GM19463 (cell line): ENCODE measurements around the gene ADAMTSL3.
"Not testable (repeated sequence)": the region's sequence is repeated elsewhere in the genome, so short reads cannot be mapped to it uniquely, and the experiment has no call there.

ENCODE experiments used
- ATAC-seq: cut with Tn5 transposase; IDR thresholded peaks from one replicate; pipeline ENCODE4 v1.9.1; 2021; ENCODE audit warnings: mild to moderate bottlenecking, moderate library complexity; ENCODE audit not compliant: unreplicated experiment

Gene ADAMTSL3

GRCh38 chr15:84010246-84010645 lies 356.3 kb downstream of the ADAMTSL3 start:
- ATAC-seq: no peak

- ATAC-seq: no peak
Observed at GRCh38 chr15:84016371-84016770, 362.4 kb downstream of the ADAMTSL3 start.

- ATAC-seq: no peak
Observed at GRCh38 chr15:84022516-84022915, 368.6 kb downstream of the ADAMTSL3 start.

DNA sequence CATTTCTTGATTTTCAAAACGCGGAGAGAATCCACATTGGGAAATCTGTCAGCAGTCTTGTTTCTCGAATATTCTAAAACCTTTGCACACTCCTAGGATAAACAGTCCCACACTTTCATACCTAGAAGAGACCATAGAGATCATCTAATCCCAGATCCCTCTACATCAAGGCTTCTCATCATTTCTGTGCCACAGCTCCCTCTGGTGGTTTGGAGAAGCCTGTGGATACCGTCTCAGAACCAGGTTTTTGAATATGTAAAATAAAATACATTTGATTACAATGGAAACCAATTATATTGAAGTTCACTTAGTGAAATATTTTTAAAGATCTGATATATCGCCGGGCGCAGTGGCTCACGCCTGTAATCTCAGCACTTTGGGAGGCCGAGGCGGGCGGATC lies 369.7 kb downstream of the ADAMTSL3 start:
- no peak for ATAC-seq

DNA sequence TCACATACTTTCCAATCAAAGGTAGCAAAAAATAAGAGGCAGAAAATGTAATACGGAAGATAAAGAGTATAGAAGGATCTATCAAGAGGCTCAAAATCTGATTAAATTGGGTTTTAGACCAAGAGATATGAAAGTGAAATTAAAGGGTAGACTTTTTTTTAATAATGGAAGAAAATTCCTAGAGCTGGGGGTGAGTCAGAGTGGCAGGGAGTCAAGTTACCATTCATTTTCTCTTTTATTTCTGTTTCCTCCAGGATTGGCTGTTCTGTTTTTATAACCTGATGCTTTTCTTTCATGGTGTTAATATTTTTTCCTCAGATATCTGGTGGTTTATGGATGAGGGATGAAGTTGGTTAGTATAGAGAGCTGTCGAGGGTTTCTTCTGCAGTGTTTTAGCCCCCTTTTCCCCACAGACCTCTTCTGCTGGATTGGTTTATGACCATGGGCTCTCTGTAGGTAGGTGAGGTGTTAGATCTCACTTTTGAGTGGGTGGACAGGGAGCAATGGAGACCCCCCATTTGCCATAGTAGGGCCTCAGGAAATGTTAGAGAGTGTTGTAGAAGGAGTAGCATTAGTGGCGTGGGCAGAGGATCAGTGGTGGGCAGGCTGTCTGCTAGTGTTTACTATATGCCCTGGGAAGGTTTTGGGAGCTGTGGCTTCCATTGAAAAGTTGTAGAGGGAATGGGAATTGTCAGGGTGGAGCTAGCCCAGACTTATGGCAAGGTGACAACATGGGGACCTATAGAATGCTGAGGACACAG lies 380.1 kb downstream of the ADAMTSL3 start:
- no peak for ATAC-seq

- ATAC-seq: no peak
Observed at GRCh38 chr15:84034578-84035398, 380.9 kb downstream of the ADAMTSL3 start.

DNA sequence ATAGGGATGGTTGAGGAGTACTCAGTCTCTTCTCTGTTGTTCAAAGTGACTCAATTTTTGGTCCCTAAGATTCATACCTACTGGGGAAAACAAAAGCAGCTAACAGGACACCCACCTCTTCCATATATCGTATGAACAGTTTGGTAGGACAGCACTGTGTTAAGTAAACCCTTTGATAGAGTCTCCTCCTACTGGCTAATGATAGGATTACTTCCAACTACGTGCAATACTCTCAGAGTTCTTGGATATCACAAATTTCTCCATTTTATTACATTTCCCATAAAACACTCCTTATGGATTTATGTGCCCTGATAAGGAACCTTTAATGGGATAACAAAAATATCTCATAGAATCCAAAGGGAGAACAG lies 381.5 kb downstream of the ADAMTSL3 start:
- ATAC-seq: no peak

GRCh38 chr15:84037301-84037700 lies 383.4 kb downstream of the ADAMTSL3 start:
- no peak for ATAC-seq

- ATAC-seq: not testable (repeated sequence)
Observed at GRCh38 chr15:84042434-84043056, 388.6 kb downstream of the ADAMTSL3 start.

- no peak for ATAC-seq
Observed at GRCh38 chr15:84046064-84046637, 392.2 kb downstream of the ADAMTSL3 start.

DNA sequence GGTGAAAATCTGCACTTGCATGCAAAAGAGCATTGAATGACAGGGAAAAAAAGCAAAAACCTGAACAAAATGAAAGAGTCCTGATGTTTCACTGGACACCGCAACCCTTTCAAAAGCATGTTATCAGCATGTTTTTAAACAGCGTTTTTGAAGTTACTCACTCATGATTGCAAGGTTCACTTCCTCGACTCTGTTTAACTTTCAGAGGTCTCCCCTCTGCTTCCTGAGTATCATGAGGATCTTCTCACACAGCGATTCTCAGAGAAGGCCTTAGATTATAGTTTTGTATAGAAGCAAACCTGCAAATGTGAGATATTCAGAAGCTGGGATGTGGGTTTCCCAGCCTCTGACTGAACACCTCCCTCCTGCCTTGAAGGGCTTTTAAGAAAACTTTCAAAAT lies 395.6 kb downstream of the ADAMTSL3 start:
- ATAC-seq: not testable (repeated sequence)

DNA sequence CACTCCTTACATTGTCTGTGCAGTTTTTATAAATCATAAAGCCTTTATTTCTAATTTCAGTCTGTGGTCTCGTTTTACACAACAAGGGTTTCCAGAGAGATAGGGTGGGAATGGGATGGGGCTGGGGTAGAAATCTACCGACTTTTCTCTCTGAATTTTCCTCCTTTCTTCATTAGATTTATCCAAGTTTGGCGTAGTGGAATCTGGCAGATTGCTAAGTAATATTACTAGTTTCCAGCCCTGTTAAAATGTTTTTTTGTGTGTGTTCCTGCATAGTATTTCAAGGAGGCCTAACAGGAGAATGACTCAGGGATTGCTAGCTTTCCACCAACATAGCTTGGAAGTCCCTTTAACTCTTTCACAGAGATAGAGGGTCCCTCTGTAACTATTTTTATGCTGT lies 396.2 kb downstream of the ADAMTSL3 start:
- no peak for ATAC-seq

DNA sequence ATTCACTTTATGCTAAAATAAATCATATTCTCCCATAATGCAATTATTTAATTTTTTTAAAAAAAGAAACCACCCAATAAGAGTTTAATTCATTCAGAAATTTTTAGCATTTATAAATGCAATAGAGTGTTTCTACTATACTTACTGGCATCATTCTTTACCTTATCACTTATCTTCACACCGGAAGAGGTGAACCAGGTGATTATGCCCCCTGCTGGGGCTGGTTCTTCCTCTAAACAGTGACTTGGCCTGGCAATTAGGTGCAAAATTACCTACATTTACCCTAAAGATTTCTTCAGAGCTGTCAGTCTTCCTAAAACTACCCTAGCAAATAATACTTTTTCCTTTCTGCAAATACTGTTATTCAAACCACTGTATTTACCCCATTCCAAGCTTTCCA lies 397.2 kb downstream of the ADAMTSL3 start:
- ATAC-seq: not testable (repeated sequence)

DNA sequence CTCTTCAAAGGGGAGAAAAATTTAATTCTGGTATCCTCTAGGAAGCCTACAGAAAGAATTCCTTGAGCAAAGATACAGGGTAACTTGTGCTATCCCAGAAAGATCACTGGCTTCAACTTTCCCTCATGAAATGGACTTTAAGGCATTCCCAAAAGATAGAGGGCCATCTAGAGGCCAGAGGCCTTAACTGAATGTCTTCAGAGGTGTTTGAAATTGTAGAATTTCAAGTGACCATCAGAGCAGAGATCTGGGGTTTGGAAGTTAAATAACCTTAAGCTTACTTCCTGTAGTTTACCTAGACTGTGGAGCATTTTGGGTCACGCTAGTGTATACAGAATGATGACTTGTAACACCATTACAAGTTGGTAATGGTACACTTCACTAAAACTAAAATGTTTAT lies 400.6 kb downstream of the ADAMTSL3 start:
- ATAC-seq: not testable (repeated sequence)

- no peak for ATAC-seq
Observed at GRCh38 chr15:84057714-84058331, 403.9 kb downstream of the ADAMTSL3 start.

- not testable (repeated sequence) for ATAC-seq
Observed at GRCh38 chr15:84063674-84064073, 409.8 kb downstream of the ADAMTSL3 start.

- ATAC-seq: not testable (repeated sequence)
Observed at GRCh38 chr15:84068674-84069073, 414.8 kb downstream of the ADAMTSL3 start.

DNA sequence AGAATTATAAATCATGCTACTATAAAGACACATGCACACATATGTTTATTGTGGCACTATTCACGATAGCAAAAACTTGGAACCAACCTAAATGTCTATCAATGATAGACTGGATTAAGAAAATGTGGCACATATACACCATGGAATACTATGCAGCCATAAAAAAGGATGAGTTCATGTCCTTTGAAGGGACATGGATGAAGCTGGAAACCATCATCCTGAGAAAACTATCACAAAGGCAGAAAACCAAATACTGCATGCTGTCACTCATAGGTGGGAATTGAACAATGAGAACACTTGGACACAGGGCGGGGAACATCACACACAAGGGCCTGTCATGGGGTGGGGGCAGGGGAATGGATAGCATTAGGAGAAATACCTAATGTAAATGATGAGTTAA lies 424.1 kb downstream of the ADAMTSL3 start:
- not testable (repeated sequence) for ATAC-seq

DNA sequence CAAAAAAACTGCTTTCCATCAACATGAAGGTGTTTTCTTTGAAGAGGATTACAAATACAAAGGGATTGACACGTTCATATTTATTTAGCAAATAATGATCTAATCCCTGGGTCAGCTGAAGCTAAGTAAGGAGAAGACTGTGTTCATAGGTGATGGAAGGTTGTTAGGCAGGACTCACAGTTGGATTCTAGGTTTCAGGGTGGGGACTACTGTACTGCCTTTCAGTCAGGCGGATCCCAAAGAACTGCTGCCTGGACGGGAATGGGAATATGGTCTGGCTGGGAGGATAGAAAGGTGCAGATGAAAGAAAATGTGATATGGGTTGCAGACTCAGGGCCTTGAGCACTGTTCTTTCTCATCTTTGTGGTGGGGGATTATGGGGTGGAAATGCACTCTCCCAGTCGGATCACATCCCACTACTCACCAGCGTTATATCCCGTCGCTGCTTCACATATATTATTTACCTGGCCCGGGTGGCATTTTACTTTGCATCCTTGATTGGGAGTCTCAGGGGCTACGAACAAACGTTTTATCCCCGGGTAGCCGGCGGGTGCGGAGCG lies 425.5 kb downstream of the ADAMTSL3 start:
- not testable (repeated sequence) for ATAC-seq
